GM18907 (cell line): ENCODE results near the gene SLC13A3.

Experiments used
- ATAC-seq: cut with Tn5 transposase; IDR thresholded peaks from one replicate; pipeline ENCODE4 v1.9.1; 2021; ENCODE audit warnings: mild to moderate bottlenecking, moderate library complexity; ENCODE audit not compliant: unreplicated experiment

SLC13A3 gene

GRCh38 chr20:46638134-46638897 is 12.9 kb downstream of the SLC13A3 start:
- no peak for ATAC-seq

- no peak for ATAC-seq
Observed at GRCh38 chr20:46637427-46638133, 13.7 kb downstream of the SLC13A3 start.

GRCh38 chr20:46637020-46637419 is 14.2 kb downstream of the SLC13A3 start:
- no peak for ATAC-seq

GRCh38 chr20:46636514-46636913 is 14.7 kb downstream of the SLC13A3 start:
- no peak for ATAC-seq

- ATAC-seq: no peak
Observed at GRCh38 chr20:46635514-46636136, 15.6 kb downstream of the SLC13A3 start.

GRCh38 chr20:46634528-46634927 is 16.7 kb downstream of the SLC13A3 start:
- no peak for ATAC-seq

- no peak for ATAC-seq
Observed at GRCh38 chr20:46631874-46632446, 19.3 kb downstream of the SLC13A3 start.

- no peak for ATAC-seq
Observed at GRCh38 chr20:46631212-46631869, 19.9 kb downstream of the SLC13A3 start.

- no peak for ATAC-seq
Observed at GRCh38 chr20:46630306-46630705, 21.0 kb downstream of the SLC13A3 start.

- ATAC-seq: no peak
Observed at GRCh38 chr20:46629341-46629740, 21.9 kb downstream of the SLC13A3 start.

- ATAC-seq: no peak
Observed at GRCh38 chr20:46627234-46627633, 24.0 kb downstream of the SLC13A3 start.

GRCh38 chr20:46626758-46627157 is 24.5 kb downstream of the SLC13A3 start:
- no peak for ATAC-seq

GRCh38 chr20:46625875-46626373 is 25.3 kb downstream of the SLC13A3 start:
- ATAC-seq: no peak

GRCh38 chr20:46624946-46625345 is 26.3 kb downstream of the SLC13A3 start:
- ATAC-seq: no peak

- no peak for ATAC-seq
Observed at GRCh38 chr20:46622165-46622564, 29.1 kb downstream of the SLC13A3 start.

- ATAC-seq: no peak
Observed at GRCh38 chr20:46621492-46621891, 29.8 kb downstream of the SLC13A3 start.

- ATAC-seq: no peak
Observed at GRCh38 chr20:46619445-46619844, 31.8 kb downstream of the SLC13A3 start.

- no peak for ATAC-seq
Observed at GRCh38 chr20:46618316-46619100, 32.8 kb downstream of the SLC13A3 start.

GRCh38 chr20:46614503-46614902 is 36.8 kb downstream of the SLC13A3 start:
- no peak for ATAC-seq

- no peak for ATAC-seq
Observed at GRCh38 chr20:46610145-46610544, 41.1 kb downstream of the SLC13A3 start.
